ENCODE results near the gene RIMKLA.

The RIMKLA gene

DNA sequence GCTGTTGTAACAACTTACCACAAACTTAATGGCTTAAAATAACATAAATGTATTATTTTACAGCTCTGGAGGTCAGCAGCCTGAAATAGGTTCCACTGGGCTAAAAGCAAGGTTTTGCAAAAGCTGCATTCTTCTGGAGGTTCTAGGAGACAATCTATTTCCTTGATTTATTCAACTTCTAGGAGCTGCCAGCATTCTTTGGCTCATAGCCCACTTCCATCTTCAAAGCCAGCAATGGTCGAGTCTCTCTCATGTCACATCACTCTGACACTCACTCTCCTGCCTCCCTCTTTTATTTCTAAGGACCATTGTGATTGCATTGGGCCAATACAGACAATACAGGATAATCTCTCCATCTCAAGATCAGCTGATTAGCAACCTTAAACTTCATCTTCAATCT lies 30.5 kb upstream of the RIMKLA start:
- Histone ChIP-seq H3K36me3 (no peaks in the 10 kb centered on the region), H3K27ac (no peak overlapping the region), H3K4me3 (ENCODE audit: low read depth, low read length) (no peak overlapping the region), H3K9me3 (ENCODE audit: severe bottlenecking) (no peaks in the 10 kb centered on the region), H3K27me3 (ENCODE audit: insufficient read depth, low read depth, severe bottlenecking) (no peaks in the 10 kb centered on the region)
- TF ChIP-seq, protein P1, sequence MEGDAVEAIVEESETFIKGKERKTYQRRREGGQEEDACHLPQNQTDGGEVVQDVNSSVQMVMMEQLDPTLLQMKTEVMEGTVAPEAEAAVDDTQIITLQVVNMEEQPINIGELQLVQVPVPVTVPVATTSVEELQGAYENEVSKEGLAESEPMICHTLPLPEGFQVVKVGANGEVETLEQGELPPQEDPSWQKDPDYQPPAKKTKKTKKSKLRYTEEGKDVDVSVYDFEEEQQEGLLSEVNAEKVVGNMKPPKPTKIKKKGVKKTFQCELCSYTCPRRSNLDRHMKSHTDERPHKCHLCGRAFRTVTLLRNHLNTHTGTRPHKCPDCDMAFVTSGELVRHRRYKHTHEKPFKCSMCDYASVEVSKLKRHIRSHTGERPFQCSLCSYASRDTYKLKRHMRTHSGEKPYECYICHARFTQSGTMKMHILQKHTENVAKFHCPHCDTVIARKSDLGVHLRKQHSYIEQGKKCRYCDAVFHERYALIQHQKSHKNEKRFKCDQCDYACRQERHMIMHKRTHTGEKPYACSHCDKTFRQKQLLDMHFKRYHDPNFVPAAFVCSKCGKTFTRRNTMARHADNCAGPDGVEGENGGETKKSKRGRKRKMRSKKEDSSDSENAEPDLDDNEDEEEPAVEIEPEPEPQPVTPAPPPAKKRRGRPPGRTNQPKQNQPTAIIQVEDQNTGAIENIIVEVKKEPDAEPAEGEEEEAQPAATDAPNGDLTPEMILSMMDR (IDR thresholded peaks at IDR 0.05; ENCODE audit: low read depth, low read length) = no peak
- DNase-seq = no peak

DNA sequence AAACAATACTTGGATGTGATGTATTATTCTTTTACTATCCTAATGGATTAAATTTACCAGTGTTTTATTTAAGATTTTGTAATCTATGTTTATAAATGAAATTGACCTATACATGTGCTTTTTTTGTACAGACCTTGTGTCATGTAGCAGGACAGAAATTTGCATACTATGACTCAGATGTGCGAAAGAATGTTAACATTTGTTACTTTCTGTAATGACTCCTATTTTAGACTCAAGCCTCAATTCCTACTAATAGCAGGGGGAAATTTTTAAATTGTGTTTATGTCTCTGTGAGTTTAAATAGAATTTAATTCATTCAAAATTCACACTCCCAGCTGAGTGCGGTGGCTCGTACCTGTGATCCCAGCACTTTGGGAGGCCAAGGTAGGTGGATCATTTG lies 21.8 kb upstream of the RIMKLA start:
- no peak for DNase-seq
- Histone ChIP-seq H3K27me3 (ENCODE audit: insufficient read depth, low read depth, severe bottlenecking) (no peaks in the 10 kb centered on the region), H3K36me3 (no peaks in the 10 kb centered on the region), H3K4me3 (ENCODE audit: low read depth, low read length) (no peak overlapping the region), H3K27ac (no peak overlapping the region), H3K9me3 (ENCODE audit: severe bottlenecking) (no peaks in the 10 kb centered on the region)
- TF ChIP-seq, protein P1 (IDR thresholded peaks at IDR 0.05; ENCODE audit: low read depth, low read length) = no peak

DNA sequence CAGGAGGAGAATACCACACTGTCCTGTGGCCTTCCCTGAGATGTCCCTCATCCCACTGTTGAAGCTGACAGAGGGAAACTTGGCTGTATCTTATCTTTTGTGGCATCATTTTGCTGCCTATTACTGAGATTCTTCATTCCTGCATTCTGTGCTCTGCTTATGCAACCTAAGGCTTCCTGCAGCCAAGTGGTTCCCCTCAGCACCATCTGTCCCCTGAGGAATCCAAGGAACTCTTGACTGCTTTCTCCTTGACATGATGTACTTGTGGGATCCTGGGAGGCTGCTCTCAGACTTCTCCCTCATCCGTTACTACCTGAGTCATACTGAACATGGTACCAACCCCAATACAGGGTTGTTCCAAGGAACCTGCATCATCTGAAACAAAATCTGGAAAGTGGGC lies 21.1 kb upstream of the RIMKLA start:
- TF ChIP-seq, protein P1 (IDR thresholded peaks at IDR 0.05; ENCODE audit: low read depth, low read length) = no peak
- Histone ChIP-seq H3K4me3 (ENCODE audit: low read depth, low read length) (no peak overlapping the region), H3K9me3 (ENCODE audit: severe bottlenecking) (no peaks in the 10 kb centered on the region), H3K36me3 (no peaks in the 10 kb centered on the region), H3K27me3 (ENCODE audit: insufficient read depth, low read depth, severe bottlenecking) (no peaks in the 10 kb centered on the region), H3K27ac (no peak overlapping the region)
- DNase-seq = no peak

GRCh38 chr1:42364089-42364488 lies 16.5 kb upstream of the RIMKLA start:
- TF ChIP-seq, protein P1 (IDR thresholded peaks at IDR 0.05; ENCODE audit: low read depth, low read length) = no peak
- Histone ChIP-seq H3K9me3 (ENCODE audit: severe bottlenecking) (no peaks in the 10 kb centered on the region), H3K27ac (no peak overlapping the region), H3K36me3 (no peaks in the 10 kb centered on the region), H3K4me3 (ENCODE audit: low read depth, low read length) (no peak overlapping the region), H3K27me3 (ENCODE audit: insufficient read depth, low read depth, severe bottlenecking) (no peaks in the 10 kb centered on the region)
- DNase-seq = no peak

GRCh38 chr1:42364542-42364941 lies 16.1 kb upstream of the RIMKLA start:
- no peaks in the 10 kb centered on the region for H3K9me3 ChIP-seq (ENCODE audit: severe bottlenecking)
- no peak overlapping the region for H3K4me3 ChIP-seq (ENCODE audit: low read depth, low read length)
- no peak for DNase-seq
- H3K36me3 ChIP-seq = no peaks in the 10 kb centered on the region
- no peak overlapping the region for H3K27ac ChIP-seq
- no peaks in the 10 kb centered on the region for H3K27me3 ChIP-seq (ENCODE audit: insufficient read depth, low read depth, severe bottlenecking)
- TF ChIP-seq, protein P1 (IDR thresholded peaks at IDR 0.05; ENCODE audit: low read depth, low read length) = no peak

DNA sequence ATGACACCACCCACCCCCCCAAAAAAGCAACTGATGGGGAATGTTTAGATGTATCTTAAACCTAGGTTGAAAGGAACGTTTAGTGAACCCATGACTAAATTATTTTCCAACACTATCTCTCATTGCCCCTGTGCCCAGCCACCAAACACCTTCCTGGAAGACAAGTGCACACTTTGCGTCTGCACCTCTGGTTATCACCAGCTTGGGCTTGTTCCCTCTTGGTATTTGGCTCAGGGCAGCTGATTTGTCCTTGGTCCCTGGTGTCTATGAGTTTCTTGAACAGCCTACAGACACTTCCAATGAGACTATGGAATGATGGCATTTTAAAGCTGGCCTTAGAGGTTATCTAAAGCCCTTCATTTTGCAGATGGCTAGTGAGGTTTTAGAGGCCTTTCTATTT lies 15.5 kb upstream of the RIMKLA start:
- Histone ChIP-seq H3K4me3 (ENCODE audit: low read depth, low read length) (no peak overlapping the region), H3K27me3 (ENCODE audit: insufficient read depth, low read depth, severe bottlenecking) (no peaks in the 10 kb centered on the region), H3K27ac (no peak overlapping the region), H3K9me3 (ENCODE audit: severe bottlenecking) (no peaks in the 10 kb centered on the region), H3K36me3 (no peaks in the 10 kb centered on the region)
- TF ChIP-seq, protein P1 (IDR thresholded peaks at IDR 0.05; ENCODE audit: low read depth, low read length) = no peak
- DNase-seq = no peak
